ENCODE data around the gene SHANK3. TPM values are rescaled to one million over a fixed set of nuclear protein-coding genes. Genes with fewer than 3 reads are reported as not detected.
"Not testable (repeated sequence)": the region's sequence is repeated elsewhere in the genome, so short reads cannot be mapped to it uniquely, and the experiment has no call there.

SHANK3 gene
- total and polyA plus RNA-seq, 3 experiments from 2014 or later = 0.07 TPM; not detected in 1

GRCh38 chr22:50657925-50658324 is 14.7 kb upstream of the SHANK3 start:
- peaks cover 12 to 35% of the 10 kb centered on the region in 2 donors for H3K27me3 Mint-ChIP-seq
- Histone ChIP-seq H3K27ac (ENCODE audit: low read depth, low read length) (no peak overlapping the region), H3K9me3 (ENCODE audit: low read length) (no peaks in the 10 kb centered on the region), H3K4me3 (ENCODE audit: low read length) (no peak overlapping the region), H3K4me1 (ENCODE audit: insufficient read depth, low read length) (no peaks in the 10 kb centered on the region), H3K27me3 (ENCODE audit: insufficient read depth, low read length, poor library complexity, severe bottlenecking) (no peaks in the 10 kb centered on the region), H3K36me3 (ENCODE audit: insufficient read depth, low read length) (no peaks in the 10 kb centered on the region)
- H3K27ac Mint-ChIP-seq = no peak overlapping the region
- CTCF ChIA-PET = no interaction called here
- no peaks in the 10 kb centered on the region for H3K4me1 Mint-ChIP-seq
- peaks cover 0 to 2% (median 0%) of the 10 kb centered on the region in 3 donors for H3K36me3 Mint-ChIP-seq
- no peaks in the 10 kb centered on the region for H3K9me3 Mint-ChIP-seq
- H3K4me3 Mint-ChIP-seq = no peak overlapping the region
- no peak for DNase-seq
- POLR2A ChIA-PET = no interaction called here

DNA sequence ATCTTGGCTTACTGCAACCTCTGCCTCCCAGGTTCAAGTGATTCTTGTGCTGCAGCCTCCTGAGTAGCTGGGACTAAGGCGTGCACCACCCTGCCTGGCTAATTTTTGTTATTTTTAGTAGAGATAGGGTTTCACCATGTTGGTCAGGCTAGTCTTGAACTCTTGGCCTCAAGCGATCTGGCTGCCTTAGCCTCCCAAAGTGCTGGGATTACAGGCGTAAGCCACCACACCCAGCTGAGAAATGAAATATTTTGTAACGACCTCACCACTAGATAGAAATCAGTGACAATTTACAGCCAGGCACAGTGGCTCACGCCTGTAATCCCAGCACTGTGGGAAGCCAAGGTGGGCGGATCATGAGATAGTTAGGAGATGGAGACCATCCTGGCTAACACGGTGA is 12.9 kb upstream of the SHANK3 start:
- H3K4me3 Mint-ChIP-seq; H3K4me1 ChIP-seq (ENCODE audit: insufficient read depth, low read length); H3K27ac ChIP-seq (ENCODE audit: low read depth, low read length); H3K36me3 Mint-ChIP-seq; POLR2A ChIA-PET; H3K27ac Mint-ChIP-seq; H3K4me3 ChIP-seq (ENCODE audit: low read length); DNase-seq; H3K27me3 ChIP-seq (ENCODE audit: insufficient read depth, low read length, poor library complexity, severe bottlenecking); H3K9me3 Mint-ChIP-seq; H3K36me3 ChIP-seq (ENCODE audit: insufficient read depth, low read length); H3K9me3 ChIP-seq (ENCODE audit: low read length); CTCF ChIA-PET; H3K4me1 Mint-ChIP-seq: not testable (repeated sequence)
- H3K27me3 Mint-ChIP-seq = peaks cover 13 to 34% of the 10 kb centered on the region in 2 donors

DNA sequence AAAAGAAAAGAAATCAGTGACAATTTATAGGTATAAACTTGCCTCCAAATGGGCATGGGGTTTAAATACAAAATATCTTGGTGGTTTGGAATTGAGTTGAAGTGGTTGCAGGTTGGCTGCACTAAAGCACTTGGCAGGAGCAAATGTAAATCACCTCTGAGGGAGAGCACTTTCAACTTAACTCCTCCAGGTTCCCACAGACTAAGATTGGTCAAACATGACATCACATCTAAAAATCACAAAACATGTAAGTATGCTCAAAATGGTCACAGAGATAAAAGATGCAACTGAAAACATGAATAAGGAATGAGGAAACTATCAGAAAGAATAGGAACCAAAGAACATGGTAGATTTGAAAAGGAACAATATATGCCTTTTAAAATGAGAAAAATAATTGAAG is 12.3 kb upstream of the SHANK3 start:
- Mint-ChIP-seq H3K4me3 (no peak overlapping the region), H3K27ac (no peak overlapping the region), H3K27me3 (peaks cover 13 to 34% of the 10 kb centered on the region in 2 donors), H3K36me3 (peaks cover 0 to 2% (median 0%) of the 10 kb centered on the region in 3 donors), H3K9me3 (no peaks in the 10 kb centered on the region), H3K4me1 (no peaks in the 10 kb centered on the region)
- H3K4me1 ChIP-seq (ENCODE audit: insufficient read depth, low read length) = no peaks in the 10 kb centered on the region
- CTCF ChIA-PET = no interaction called here
- H3K4me3 ChIP-seq (ENCODE audit: low read length) = no peak overlapping the region
- DNase-seq = no peak
- POLR2A ChIA-PET = no interaction called here
- H3K9me3 ChIP-seq (ENCODE audit: low read length) = no peaks in the 10 kb centered on the region
- no peaks in the 10 kb centered on the region for H3K36me3 ChIP-seq (ENCODE audit: insufficient read depth, low read length)
- H3K27ac ChIP-seq (ENCODE audit: low read depth, low read length) = no peak overlapping the region
- H3K27me3 ChIP-seq (ENCODE audit: insufficient read depth, low read length, poor library complexity, severe bottlenecking) = no peaks in the 10 kb centered on the region

DNA sequence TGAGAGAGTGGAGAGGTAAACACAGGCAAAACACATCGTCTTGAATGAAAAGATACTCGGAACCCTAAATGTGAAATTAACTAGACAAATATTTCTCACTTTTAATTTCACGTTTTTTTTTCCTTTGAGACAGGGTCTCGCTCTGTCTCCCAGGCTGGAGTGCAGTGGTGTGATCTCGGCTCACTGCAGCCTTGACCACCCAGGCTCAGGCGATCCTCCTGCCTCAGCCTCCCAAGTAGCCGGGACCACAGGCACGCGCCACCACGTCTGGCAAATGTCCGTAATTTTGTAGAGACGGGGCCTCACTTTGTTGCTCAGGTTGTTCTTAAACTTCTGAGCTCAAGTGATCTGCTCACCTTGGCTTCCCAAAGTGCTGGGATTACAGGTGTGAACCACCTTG is 7.4 kb upstream of the SHANK3 start:
- Histone ChIP-seq H3K9me3 (ENCODE audit: low read length) (no peaks in the 10 kb centered on the region), H3K27ac (ENCODE audit: low read depth, low read length) (no peak overlapping the region), H3K27me3 (ENCODE audit: insufficient read depth, low read length, poor library complexity, severe bottlenecking) (no peaks in the 10 kb centered on the region), H3K4me3 (ENCODE audit: low read length) (no peak overlapping the region), H3K4me1 (ENCODE audit: insufficient read depth, low read length) (no peaks in the 10 kb centered on the region), H3K36me3 (ENCODE audit: insufficient read depth, low read length) (no peaks in the 10 kb centered on the region)
- DNase-seq = no peak
- CTCF ChIA-PET = no interaction called here
- H3K27ac Mint-ChIP-seq = no peak overlapping the region
- no peaks in the 10 kb centered on the region for H3K9me3 Mint-ChIP-seq
- H3K36me3 Mint-ChIP-seq = peaks cover 0 to 2% (median 0%) of the 10 kb centered on the region in 3 donors
- H3K27me3 Mint-ChIP-seq = peaks cover 21 to 39% of the 10 kb centered on the region in 2 donors
- H3K4me1 Mint-ChIP-seq = no peaks in the 10 kb centered on the region
- no peak overlapping the region for H3K4me3 Mint-ChIP-seq
- POLR2A ChIA-PET = no interaction called here

- peak overlapping the region in 1 of 8 donors; percentile 54 for H3K27ac Mint-ChIP-seq
- CTCF ChIA-PET = no interaction called here
- Histone ChIP-seq H3K27ac (ENCODE audit: low read depth, low read length) (no peak overlapping the region), H3K4me3 (ENCODE audit: low read length) (no peak overlapping the region), H3K27me3 (ENCODE audit: insufficient read depth, low read length, poor library complexity, severe bottlenecking) (no peaks in the 10 kb centered on the region), H3K9me3 (ENCODE audit: low read length) (no peaks in the 10 kb centered on the region), H3K36me3 (ENCODE audit: insufficient read depth, low read length) (no peaks in the 10 kb centered on the region), H3K4me1 (ENCODE audit: insufficient read depth, low read length) (no peaks in the 10 kb centered on the region)
- H3K9me3 Mint-ChIP-seq = no peaks in the 10 kb centered on the region
- no peak for DNase-seq
- peaks cover 26 to 40% of the 10 kb centered on the region in 2 donors for H3K27me3 Mint-ChIP-seq
- no peak overlapping the region for H3K4me3 Mint-ChIP-seq
- H3K4me1 Mint-ChIP-seq = peaks cover 0 to 4% (median 0%) of the 10 kb centered on the region in 3 donors
- no peaks in the 10 kb centered on the region for H3K36me3 Mint-ChIP-seq
- POLR2A ChIA-PET = no interaction called here
Observed at GRCh38 chr22:50665738-50666137, 6.9 kb upstream of the SHANK3 start.

- DNase-seq = no peak
- Mint-ChIP-seq H3K9me3 (no peaks in the 10 kb centered on the region), H3K4me3 (peak overlapping the region in 4 of 7 donors; percentile 3 to 51 (median 12)), H3K36me3 (no peaks in the 10 kb centered on the region), H3K4me1 (peaks cover 9 to 24% (median 12%) of the 10 kb centered on the region in 3 donors), H3K27me3 (peaks cover 32 to 62% of the 10 kb centered on the region in 2 donors), H3K27ac (no peak overlapping the region)
- ChIA-PET POLR2A (no interaction called here), CTCF (no interaction called here)
- no peak overlapping the region for H3K4me3 ChIP-seq (ENCODE audit: low read length)
- no peak overlapping the region for H3K27ac ChIP-seq (ENCODE audit: low read depth, low read length)
- no peaks in the 10 kb centered on the region for H3K9me3 ChIP-seq (ENCODE audit: low read length)
- H3K4me1 ChIP-seq (ENCODE audit: insufficient read depth, low read length) = peaks cover 11% of the 10 kb centered on the region
- peaks cover 15% of the 10 kb centered on the region for H3K27me3 ChIP-seq (ENCODE audit: insufficient read depth, low read length, poor library complexity, severe bottlenecking)
- H3K36me3 ChIP-seq (ENCODE audit: insufficient read depth, low read length) = no peaks in the 10 kb centered on the region
Observed at GRCh38 chr22:50670513-50670912, 2.1 kb upstream of the SHANK3 start.

- H3K4me1 ChIP-seq (ENCODE audit: insufficient read depth, low read length) = peaks cover 11% of the 10 kb centered on the region
- POLR2A ChIA-PET = no interaction called here
- Mint-ChIP-seq H3K27ac (no peak overlapping the region), H3K4me1 (peaks cover 9 to 25% (median 12%) of the 10 kb centered on the region in 3 donors), H3K27me3 (peaks cover 31 to 62% of the 10 kb centered on the region in 2 donors), H3K9me3 (no peaks in the 10 kb centered on the region), H3K36me3 (no peaks in the 10 kb centered on the region), H3K4me3 (peak overlapping the region in 1 of 7 donors; percentile 8)
- peaks cover 20% of the 10 kb centered on the region for H3K27me3 ChIP-seq (ENCODE audit: insufficient read depth, low read length, poor library complexity, severe bottlenecking)
- CTCF ChIA-PET = no interaction called here
- H3K27ac ChIP-seq (ENCODE audit: low read depth, low read length) = no peak overlapping the region
- no peak overlapping the region for H3K4me3 ChIP-seq (ENCODE audit: low read length)
- H3K36me3 ChIP-seq (ENCODE audit: insufficient read depth, low read length) = no peaks in the 10 kb centered on the region
- no peak for DNase-seq
- H3K9me3 ChIP-seq (ENCODE audit: low read length) = no peaks in the 10 kb centered on the region
Observed at GRCh38 chr22:50670914-50671538, 1.6 kb upstream of the SHANK3 start.

DNA sequence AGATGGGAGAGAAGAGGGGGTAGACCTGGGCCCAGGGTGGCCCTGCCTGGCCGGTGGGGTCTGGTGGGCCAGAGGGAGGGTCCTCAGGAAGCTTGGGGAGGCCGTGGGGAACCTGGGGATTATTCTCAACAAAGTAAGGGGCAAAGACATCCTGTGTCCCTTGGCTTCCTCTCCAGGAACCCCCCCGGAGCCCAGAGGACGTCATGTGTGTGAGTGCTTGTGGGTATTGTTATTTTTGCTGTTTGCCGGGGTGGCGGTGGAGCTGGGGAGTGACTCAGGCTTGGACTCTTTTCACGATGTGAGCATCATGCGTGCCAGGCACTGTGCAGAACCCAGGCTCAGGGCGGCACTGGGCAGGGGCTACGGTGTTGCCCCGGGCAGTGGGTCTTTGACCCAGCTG is 982 bp upstream of the SHANK3 start:
- no peak overlapping the region for H3K27ac ChIP-seq (ENCODE audit: low read depth, low read length)
- no peak overlapping the region for H3K4me3 ChIP-seq (ENCODE audit: low read length)
- POLR2A ChIA-PET = no interaction called here
- H3K9me3 ChIP-seq (ENCODE audit: low read length) = no peaks in the 10 kb centered on the region
- Mint-ChIP-seq H3K9me3 (no peaks in the 10 kb centered on the region), H3K27ac (peak overlapping the region in 1 of 8 donors; percentile 59), H3K4me3 (peak overlapping the region in 1 of 7 donors; percentile 0), H3K36me3 (no peaks in the 10 kb centered on the region), H3K27me3 (peaks cover 34 to 61% of the 10 kb centered on the region in 2 donors), H3K4me1 (peaks cover 9 to 25% (median 12%) of the 10 kb centered on the region in 3 donors)
- peaks cover 23% of the 10 kb centered on the region for H3K27me3 ChIP-seq (ENCODE audit: insufficient read depth, low read length, poor library complexity, severe bottlenecking)
- H3K36me3 ChIP-seq (ENCODE audit: insufficient read depth, low read length) = no peaks in the 10 kb centered on the region
- CTCF ChIA-PET = no interaction called here
- H3K4me1 ChIP-seq (ENCODE audit: insufficient read depth, low read length) = peaks cover 11% of the 10 kb centered on the region
- DNase-seq = no peak

Data from CD8-positive, alpha-beta memory T cell (primary cell).